HG02885 (cell line): Measurements from ENCODE around the gene NEGR1.

Experiments
- ATAC-seq: cut with Tn5 transposase; IDR thresholded peaks from one replicate; pipeline ENCODE4 v1.9.1; 2021; ENCODE audit warnings: mild to moderate bottlenecking; ENCODE audit not compliant: unreplicated experiment, poor library complexity

NEGR1 gene

DNA sequence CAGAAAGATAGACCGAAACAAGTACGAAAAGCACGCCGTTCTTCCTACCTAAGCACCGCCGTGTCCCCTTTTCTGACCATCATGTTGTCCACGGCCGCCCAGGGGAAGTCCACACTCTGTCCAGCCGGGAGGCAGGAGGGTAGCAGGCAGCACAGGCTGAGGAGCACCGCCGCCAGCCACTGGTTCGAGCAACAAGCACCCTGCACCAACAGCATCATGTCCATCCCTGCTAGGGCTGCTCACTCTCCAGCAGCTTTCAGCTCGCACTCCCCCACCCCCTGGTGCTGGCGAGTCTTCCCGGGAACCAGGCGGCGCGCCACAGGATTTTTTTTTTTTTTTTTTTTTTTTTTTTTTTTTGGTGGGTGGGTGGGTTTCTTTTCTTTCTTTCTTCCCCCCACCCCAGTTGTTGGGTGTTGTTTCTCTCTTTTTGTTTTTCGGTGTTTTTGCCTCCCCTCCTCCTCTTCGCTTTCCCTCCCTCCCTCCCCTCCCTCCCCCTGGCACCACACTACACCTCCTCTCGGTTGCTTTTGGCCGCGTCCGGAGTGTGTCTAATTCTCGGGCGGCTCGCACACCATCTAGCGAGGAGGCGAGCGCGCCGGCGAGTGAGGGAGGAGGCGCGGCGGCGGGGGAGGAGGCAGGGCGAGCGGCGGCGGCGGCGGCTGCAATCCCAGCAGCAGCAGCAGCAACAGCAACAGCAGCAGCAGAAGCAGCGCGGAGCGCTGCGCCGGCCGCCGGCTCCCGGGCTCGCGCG, at the start of gene NEGR1:
NEGR1 (minus strand) TSS at position 269 of the 751 bp plus-strand sequence.
- peak; percentile 91 for ATAC-seq

DNA sequence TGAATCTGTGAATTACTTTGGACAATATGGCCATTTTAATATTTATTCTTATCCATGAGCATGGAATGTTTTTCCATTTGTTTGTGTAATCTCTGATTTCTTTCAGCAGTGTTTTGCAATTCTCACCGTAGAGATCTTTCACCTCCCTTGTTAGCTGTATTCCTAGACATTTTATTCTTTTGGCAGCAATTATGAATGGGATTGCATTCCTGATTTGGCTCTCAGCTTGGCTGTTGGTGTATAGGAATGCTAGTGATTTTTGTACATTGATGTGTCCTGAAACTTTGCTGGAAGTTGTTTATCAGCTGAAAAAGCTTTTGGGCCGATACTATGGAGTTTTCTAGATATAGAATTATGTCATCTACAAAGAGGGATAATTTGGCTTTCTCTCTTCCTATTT, 44.2 kb upstream of the NEGR1 start:
- ATAC-seq = no peak

DNA sequence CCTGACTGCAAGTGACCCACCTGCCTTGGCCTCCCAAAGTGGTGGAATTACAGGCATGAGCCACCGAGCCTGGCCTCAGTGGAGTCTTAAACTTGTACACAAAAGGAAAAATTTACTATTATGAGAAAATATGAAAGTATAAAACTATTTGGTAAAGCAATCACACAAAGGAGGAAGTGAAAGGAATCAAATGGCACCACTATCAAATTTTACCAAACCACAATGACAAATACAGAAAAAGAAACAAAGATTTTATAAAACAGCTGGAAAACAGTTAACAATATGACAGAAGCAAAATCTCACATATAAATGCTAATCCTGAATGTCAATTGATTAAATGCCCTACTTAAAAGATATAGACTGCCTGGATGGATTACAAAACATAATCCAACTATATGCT, 42.1 kb upstream of the NEGR1 start:
- no peak for ATAC-seq

DNA sequence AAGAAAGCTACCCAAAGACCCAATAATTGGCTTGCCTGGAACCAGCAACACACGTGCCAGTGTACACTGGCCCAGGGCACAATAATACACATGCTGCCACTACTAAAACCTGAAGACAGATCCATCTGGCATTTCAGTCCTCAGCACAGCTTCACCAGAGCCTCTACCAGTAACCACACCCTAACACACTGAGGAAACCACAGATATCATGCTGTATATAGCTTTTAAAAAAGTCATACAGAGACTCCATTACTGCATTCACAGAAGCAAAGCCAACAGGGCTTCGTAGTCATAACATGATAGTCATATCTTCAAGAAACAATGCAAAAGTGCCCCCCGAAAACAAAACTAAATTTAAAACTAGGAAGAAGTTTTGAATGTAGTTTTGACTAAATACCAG, 40.6 kb upstream of the NEGR1 start:
- no peak for ATAC-seq

DNA sequence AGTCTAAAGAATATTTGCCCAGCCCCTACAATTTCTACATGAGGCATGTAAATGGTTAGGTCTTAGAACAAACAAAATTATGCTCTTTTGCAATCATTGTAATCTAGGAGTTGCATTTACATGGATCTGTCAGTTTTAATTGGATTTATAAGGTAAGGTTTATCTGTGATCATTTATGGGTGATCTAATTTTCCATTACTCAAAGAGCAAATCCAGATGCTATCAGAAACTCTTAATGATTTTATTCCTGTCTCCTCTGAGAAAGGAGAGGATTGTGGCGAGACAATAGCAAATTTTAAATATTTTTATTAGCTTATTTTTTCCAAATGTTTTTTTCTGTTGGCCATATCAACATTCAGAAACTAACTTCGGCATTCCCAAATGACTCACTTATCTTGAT, 14.2 kb upstream of the NEGR1 start:
- ATAC-seq = no peak

DNA sequence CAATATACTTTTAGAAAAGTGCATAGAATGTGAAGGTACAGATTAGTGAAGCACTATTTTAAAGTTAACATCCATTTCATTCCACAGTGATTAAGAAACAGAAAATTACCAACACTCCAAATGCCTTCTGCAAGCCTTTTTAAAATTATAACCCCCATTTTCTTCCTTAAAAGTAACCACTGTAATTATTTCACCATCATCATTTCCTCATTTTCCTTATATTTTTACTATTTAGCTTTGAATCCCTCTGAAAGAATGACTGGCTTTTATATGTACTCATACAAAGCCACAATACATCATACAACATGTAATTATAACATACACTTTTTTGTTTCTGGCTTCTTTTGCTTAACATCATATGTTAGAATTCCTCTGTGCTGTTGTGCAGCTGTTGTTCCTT, 6.5 kb upstream of the NEGR1 start:
- no peak for ATAC-seq

DNA sequence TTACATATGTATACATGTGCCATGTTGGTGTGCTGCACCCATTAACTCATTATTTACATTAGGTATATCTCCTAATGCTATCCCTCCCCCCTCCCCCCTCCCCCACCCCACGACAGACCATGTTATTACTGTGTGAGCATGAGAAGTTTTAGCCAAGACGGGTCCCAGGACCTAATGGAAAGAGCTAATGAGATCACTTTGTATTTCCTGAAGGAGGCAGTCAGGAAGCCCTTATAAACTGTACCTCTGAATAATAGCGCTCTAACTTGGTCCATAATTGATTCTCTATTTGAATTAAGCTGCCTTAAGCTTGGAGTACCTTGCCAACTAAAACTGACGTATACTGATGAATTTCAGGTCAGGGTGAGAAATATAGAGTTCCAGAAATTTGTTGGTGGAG, 4.1 kb upstream of the NEGR1 start:
- ATAC-seq = no peak

DNA sequence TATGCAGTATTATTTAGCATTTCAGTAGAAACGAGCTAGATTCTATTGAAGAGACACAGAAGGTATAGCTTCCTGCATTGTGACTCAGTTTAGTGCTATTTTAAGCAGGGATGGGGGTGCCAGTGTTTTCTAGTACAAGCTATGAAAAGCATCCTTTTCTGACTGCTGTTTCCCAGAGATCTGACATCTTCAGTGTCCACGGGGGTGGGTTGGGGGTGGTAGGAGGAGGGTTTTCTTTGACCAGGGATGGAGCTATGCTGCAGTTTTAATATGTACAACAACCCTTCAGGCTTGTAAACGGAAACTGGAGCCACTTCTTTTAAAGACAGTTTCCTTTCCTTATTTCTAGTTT, 2.7 kb upstream of the NEGR1 start:
- ATAC-seq = no peak

DNA sequence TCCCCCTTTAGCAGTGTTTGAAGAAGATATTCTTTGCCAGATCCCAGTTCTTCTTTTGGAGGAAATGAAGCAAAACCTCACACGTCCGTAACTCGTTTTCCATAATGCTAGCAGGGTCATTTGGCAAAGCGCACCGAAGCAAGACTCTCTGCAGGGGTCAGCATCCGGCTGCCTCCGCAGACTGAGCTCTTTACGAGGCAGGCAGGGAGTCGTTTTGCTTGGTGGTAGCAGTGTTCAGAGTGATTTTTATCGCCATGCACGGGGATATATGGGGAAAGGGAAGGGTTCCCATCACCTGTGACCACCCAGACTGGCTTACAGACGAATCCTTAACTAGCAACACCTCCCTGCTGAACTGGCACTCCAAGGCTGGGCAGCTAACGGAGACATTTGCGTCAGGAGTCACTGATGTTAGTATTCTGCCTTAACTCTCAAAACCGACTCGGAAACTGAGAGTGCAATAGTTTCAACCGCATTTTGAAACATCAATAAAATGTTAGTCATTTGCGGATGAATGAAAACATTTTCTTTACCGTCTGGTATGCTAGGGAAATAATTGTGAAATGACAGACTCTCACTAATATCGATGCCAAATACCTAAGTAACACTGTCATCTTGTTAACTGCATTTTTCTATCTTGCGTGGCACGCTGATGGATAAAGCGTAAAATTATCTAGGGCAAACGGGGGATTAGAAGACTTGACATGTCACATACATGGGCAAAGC, 2.2 kb upstream of the NEGR1 start:
- ATAC-seq = peak; percentile 47

DNA sequence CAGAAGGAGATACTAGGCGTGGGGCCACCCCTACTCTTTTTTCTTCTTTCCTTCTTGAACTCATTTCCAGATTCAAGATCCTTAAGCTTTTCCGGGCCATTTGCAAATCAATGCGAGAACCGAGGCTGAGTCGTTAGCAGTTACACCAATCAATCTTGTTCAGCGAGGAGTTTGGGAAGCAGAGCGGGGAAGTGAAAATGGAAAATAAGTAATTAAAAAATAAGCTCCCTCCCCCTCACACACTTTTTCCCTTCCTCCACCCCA, 1.7 kb upstream of the NEGR1 start:
- ATAC-seq = no peak

DNA sequence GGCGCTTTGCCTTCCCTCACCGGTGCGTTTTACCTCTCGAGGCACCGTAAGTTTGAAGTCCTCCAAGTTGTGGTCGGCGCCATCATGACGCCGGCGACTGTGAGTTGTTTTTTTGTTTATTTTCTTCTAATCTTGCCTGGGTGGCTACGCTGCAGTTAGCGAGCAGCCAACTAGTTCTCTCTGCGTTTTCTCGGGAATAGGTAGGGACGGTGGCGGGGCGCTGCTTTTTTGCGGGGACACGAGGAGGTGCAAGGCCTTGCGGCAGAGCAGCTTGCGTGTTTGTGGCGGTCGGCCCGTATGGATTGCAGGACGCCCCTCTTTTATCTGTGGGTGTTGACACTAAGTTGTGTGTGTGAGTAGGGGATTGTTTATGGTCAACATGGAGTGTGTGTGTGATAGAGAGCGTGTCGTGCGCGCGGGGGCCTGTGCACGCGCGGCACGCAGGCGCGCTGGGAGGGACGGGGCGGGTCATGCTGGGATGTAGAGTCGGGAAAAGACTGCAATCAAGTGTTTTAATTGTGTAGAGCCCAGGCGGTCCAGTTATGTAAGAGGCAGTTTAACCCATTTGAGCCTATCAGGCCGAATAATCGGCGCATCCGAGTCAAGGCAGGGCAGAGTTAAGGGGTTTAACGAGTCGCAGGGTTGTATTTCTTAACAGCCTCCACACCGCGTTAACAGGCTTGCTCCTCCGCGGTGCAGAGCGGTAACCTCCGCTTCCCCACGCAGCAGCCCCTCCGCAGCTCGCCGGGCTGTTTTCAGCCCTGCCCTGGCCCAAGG, 1.2 kb upstream of the NEGR1 start:
- no peak for ATAC-seq

DNA sequence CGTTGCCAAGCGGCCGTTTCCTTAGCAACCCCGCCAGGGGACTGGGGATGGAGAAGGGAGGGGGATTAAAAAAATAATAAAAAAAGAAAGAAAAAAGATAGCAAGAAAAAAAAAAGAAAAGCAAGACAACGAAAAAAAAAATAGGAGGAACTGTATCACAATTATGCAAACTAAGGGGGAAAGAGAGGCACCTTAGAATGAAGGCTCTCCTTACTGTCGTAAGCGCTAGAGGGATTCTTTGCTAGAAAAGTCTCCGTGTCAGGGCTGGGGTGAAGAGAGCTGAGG, 625 bp upstream of the NEGR1 start:
- peak; percentile 22 for ATAC-seq

DNA sequence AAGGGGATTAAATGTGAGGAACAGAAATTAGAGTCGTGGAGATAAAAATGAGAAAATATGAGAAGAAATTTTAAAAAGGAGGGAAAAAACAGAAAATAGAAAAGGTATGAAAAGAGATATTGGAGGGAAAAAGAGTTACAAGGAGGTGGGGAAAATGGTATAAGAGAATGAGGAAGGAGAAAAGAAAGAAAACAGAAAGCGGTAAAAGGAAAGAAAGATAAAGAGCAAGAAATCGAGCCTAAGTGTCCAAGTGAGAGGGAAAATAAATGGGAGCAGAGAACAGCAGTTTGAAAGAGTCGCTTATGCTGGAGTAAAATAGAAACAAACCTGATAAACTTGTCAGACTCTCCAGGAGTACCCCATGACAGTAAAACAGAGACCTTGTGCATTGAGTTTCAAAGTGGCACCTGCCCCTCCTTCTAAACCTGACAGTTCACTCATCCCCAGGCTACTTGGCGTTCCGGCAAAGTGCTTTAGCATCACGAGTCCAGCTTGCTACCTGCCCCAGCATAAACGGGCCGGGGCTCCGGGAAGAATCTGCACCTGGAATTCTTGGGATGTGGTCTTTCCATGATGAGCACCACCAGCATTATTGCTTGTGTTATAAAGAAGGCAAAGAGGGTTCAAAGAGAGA, 585 bp downstream of the NEGR1 start:
- ATAC-seq = no peak

DNA sequence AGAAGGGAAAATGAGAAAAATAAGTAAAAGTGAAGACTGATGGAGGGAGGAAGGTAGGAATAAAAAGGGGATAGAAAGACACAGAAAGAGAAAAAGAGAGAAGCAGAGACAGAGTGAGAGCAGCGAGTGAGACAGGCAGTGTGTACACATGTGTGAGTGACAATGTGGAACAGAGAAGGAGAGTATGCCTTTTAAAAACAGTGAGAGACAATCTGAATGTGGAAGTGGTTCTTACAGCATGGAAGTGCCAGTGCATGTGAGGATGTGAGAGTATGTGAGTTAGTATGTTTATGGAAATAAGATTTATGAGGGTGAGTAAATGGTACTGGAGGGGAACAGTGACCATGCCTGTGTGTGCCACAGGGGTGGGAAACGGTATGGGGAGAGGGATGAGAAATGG, 1.2 kb downstream of the NEGR1 start:
- no peak for ATAC-seq

DNA sequence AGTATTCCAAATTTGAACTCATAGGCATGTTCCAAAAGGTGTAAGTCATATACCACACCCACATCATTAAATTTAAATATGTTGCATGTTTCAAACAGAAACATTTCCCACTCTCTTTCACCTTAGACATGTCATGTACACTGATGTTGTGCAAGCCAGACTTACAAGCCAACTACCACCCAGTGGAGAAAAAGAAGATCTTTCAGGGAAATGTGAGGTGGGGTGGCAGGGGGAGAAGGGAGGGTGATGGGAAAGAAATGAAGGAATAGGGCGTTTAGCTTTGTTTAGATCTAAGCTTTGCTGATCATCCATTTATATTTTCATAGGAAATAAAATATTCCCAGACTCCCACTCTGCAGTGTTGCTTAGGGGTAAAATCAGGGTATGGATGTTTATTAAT, 1.6 kb downstream of the NEGR1 start:
- no peak for ATAC-seq

DNA sequence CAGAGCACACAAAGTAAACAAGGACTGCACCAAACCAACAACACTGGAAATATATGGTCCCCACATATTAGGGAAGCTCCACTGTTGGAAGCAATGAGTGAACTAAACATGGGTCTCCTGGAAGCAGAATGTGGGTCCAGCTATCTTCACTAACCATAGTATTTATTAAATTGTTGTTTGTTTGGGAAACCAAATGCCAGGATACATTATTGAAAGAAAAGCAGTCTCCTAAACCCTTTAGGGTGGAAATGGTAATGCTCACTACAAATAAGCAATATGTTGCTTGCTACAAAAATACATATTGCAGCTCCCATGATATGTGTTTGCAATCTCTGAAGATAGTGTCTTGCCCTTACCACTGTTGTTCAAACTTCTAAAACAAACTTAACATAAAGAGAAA, 2.2 kb downstream of the NEGR1 start:
- no peak for ATAC-seq

DNA sequence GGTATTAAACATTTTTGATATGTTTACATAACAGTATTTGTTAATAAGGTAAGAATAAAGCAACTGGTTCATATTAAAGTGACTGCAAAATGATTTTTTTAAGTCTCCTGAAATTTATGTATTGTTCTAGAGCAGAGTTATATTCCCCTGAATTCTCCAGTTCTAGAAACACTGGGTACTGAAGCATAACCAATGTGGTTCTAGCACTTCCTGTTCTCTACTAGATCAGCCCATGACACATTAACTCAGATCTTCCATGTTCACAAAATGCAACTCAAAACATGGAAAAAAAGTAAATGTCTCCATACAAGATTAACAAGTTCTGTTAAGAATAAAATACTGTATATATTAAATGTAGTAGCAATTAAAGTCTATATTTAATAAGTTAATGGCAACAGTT, 3.9 kb downstream of the NEGR1 start:
- no peak for ATAC-seq

DNA sequence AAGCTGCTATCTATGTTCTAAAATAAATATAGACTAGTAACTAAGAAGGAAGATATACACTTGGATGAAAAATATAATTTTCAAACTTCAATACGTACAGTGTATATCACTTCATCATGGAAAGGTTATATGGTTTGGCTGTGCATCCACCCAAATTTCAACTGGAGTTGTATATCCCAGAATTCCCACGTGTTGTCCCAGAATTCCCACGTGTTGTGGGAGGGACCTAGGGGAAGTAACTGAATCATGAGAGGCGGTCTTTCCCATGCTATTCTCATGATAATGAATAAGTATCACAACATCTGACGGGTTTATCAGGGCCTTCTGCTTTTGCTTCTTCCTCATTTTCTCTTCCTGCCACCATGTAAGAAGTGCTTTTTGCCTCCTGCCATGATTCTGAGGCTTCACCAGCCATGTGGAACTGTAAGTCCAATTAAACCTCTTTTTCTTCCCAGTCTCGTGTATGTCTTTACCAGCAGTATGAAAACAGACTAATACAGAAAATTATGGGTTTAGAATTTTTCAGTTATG, 10.7 kb downstream of the NEGR1 start:
- no peak for ATAC-seq

DNA sequence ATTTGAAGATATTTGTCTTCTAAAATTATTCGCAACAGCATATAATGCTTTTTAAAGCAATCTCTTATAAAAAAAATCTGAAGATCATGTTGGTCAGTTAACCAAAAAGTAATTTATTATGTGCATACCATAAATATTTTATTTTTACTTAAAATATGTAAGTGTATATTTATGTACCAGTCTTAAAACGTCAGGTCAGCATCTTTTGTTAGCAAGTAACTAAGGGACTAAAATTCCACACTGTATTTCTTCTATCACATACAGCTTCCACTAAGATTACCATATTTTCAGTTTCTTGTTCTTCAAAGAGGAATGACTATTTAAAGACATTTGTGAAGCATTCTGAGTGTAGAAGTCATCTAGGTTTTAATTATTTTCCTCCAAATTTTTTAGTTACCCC, 19.6 kb downstream of the NEGR1 start:
- no peak for ATAC-seq

DNA sequence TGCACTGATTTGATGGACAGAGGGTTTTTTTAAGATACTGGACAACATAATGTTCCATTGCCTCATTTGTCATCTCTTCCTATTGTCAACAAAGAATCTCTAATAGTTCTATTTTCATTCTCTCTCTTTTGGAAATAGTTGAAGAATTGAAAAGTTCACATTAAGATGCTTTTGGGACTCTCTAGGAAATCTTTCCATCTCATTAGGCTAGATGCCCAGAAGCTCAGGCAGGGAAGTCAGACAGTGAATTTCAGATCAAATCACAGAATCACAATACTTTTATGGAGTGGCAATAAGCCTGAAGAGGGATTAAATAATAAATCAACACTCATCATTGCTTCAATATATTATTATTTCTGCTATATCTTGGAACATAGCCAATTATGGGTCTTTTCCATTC, 29.2 kb downstream of the NEGR1 start:
- ATAC-seq = no peak

DNA sequence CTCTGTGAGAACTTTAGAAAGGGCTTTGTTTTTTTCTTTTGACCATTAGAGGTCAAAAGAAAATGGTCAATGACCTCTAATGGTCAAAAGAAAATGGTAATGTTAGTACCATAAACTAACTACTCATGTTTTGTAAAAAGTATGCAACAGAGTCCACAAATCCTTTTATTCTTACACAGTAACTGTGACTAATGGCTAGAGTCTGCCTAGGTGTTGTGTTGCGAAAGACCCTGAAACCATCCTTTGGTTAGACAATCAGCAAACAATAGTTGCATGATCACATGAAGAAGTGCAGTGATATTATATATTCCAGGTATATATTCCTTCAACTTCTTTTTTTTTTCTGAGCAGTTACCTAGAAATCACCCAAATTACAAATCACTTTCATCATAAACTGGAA, 40.9 kb downstream of the NEGR1 start:
- no peak for ATAC-seq
